Thoracic aorta (tissue), 2 donors: ENCODE results near the gene DDX51. TPM values are rescaled to one million over a fixed set of nuclear protein-coding genes. Genes with fewer than 3 reads are reported as not detected.

ENCODE experiments used
- ATAC-seq: fragments of 150-250 bp; one replicate; pipeline ENCODE4 v1.8.0; 2017; ENCODE audit warnings: low read depth; ENCODE audit not compliant: insufficient number of reproducible peaks, low FRiP score
- DNase-seq: peaks from one replicate; pipeline ENCODE4 v3.0.0-alpha.2; 2020; ENCODE audit warnings: low spot score
- H3K27ac ChIP-seq, 2 donors: fragments of 200-600 bp; sonication (generic); 1 replicate in 1 of 2; 2 replicates in 1 of 2; pipeline ENCODE4 v1.5.1; 2016; ENCODE audit warnings: mild to moderate bottlenecking in 2 of 2, moderate library complexity in 2 of 2
- H3K27me3 ChIP-seq: fragments of 200-600 bp; sonication (generic); replicated peaks from 2 replicates; pipeline ENCODE4 v1.6.0; 2016; ENCODE audit warnings: mild to moderate bottlenecking; ENCODE audit not compliant: insufficient read depth
- H3K36me3 ChIP-seq: fragments of 200-600 bp; sonication (generic); one replicate; pipeline ENCODE4 v1.5.1; 2016
- H3K4me1 ChIP-seq, 2 donors: fragments of 200-600 bp; sonication (generic); 1 replicate in 1 of 2; 2 replicates in 1 of 2; pipeline versions ENCODE4 v1.5.1 to v1.6.0; 2016; ENCODE audit warnings: low read depth in 2 of 2, mild to moderate bottlenecking in 1 of 2; ENCODE audit not compliant: control insufficient read depth in 1 of 2
- H3K4me3 ChIP-seq: fragments of 200-600 bp; sonication (generic); 2 replicates; pipeline ENCODE4 v1.5.1; 2016; ENCODE audit warnings: mild to moderate bottlenecking
- H3K9me3 ChIP-seq: fragments of 200-600 bp; sonication (generic); 2 replicates; pipeline ENCODE4 v1.5.1; 2016
- CTCF ChIP-seq: fragments of 200-600 bp; sonication (generic); IDR thresholded peaks from one replicate; pipeline ENCODE4 v1.5.1; 2019; ENCODE audit warnings: antibody characterized with exemption
- total RNA-seq, 2 donors: library from RNA; depleted of rRNA; stranded (reverse); fragments of >200 nt; gene quantifications; one replicate each; pipeline versions ENCODE4 v1.1.0 to v1.2.3, GENCODE V29; 2016

DDX51 gene
- total RNA-seq, 2 donors from 2014 or later: 9.7 to 24.8 TPM

- H3K4me3 ChIP-seq: no peak overlapping the region
- TF ChIP-seq CTCF: no peak
- H3K9me3 ChIP-seq: no peaks in the 10 kb centered on the region
- no peaks in the 10 kb centered on the region for H3K4me1 ChIP-seq
- no peaks in the 10 kb centered on the region for H3K27me3 ChIP-seq
- H3K36me3 ChIP-seq: no peaks in the 10 kb centered on the region
- DNase-seq: no peak
- H3K27ac ChIP-seq: no peak overlapping the region
- ATAC-seq: no peak
Observed at GRCh38 chr12:132180648-132181546, 36.8 kb upstream of the DDX51 start.

GRCh38 chr12:132179431-132180362 lies 35.6 kb upstream of the DDX51 start:
- Histone ChIP-seq H3K27me3 (no peaks in the 10 kb centered on the region), H3K36me3 (no peaks in the 10 kb centered on the region), H3K27ac (no peak overlapping the region), H3K9me3 (no peaks in the 10 kb centered on the region), H3K4me3 (no peak overlapping the region), H3K4me1 (no peaks in the 10 kb centered on the region)
- TF ChIP-seq CTCF: no peak
- DNase-seq: no peak
- ATAC-seq: no peak

DNA sequence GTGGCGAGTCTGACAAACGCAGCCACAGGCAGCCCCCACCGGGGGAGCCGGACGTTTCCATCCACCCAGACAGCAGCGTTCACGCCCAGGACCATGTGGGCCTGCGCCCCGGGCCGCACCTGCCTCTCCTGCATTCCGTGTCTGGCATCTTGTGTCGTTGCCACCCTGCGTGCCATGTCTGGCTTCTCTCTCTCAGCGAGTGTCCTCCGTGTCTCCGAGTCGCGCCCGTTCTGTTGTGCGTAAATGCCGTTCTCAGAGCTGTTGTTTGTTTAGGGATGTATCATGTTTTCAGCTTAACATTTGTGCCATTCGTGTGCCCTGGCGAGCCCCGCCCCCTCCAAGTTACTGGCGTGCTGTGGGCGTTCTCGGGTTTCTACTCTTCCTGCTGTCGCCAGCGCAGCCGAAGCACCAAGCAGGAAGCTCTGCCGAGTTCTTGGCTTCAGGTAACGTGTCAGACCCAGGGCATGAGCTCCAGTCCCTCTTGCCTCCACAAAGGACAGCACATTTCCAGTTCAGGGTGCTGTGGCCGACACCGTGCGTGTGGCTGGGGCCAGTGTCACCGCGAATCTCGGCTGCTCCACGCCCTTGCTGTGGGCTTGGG lies 34.8 kb upstream of the DDX51 start:
- DNase-seq: no peak
- TF ChIP-seq CTCF: no peak

DNA sequence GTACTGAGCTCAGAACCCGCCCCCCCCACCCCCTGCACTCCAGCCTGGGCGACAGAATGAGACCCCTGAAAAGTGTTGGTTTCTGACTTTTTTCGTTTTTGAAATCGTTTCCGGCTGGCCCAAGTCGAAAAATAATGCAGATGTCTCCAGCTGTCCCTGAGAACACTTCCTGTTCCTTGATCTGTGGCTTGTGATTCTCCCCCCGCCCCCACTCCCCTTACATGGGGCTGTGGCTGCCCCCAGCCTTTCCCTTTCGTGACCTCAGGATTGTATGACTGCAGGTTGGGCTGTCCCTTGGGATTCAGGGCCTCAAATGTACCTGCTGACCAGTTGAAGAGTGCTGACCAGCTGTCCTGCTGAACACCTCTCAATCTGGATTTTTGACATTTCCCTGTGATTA lies 34.2 kb upstream of the DDX51 start:
- Histone ChIP-seq H3K9me3 (no peaks in the 10 kb centered on the region), H3K27ac (no peak overlapping the region), H3K27me3 (no peaks in the 10 kb centered on the region), H3K36me3 (no peaks in the 10 kb centered on the region), H3K4me3 (no peak overlapping the region), H3K4me1 (no peaks in the 10 kb centered on the region)
- ATAC-seq: no peak
- DNase-seq: no peak
- TF ChIP-seq CTCF: no peak

More for the DNA sequence above, 34.8 kb upstream of the DDX51 start:
- H3K4me1 ChIP-seq: no peaks in the 10 kb centered on the region
- H3K27ac ChIP-seq: no peak overlapping the region
- no peak for ATAC-seq
- no peak overlapping the region for H3K4me3 ChIP-seq
- H3K27me3 ChIP-seq: no peaks in the 10 kb centered on the region
- no peaks in the 10 kb centered on the region for H3K36me3 ChIP-seq
- H3K9me3 ChIP-seq: no peaks in the 10 kb centered on the region
